RWPE2 (cell line): ENCODE measurements around the gene TMEM138.

Experiments
- ATAC-seq: fragments of 200-7000 bp; cut with Tn5 transposase; 3 replicates; pipeline ENCODE4 v1.9.1; 2021; ENCODE audit warnings: low read depth
- DNase-seq: peaks from one replicate; pipeline ENCODE4 v3.0.0-alpha.2; 2020; ENCODE audit warnings: low spot score
- H3K27ac ChIP-seq: fragments of 450-650 bp; 2 replicates; pipeline ENCODE4 v1.5.1; 2017; ENCODE audit warnings: mild to moderate bottlenecking; ENCODE audit not compliant: poor library complexity, severe bottlenecking
- H3K27me3 ChIP-seq: fragments of 250-450 bp; sonication (Bioruptor Pico); 2 replicates; pipeline ENCODE4 v1.5.1; 2021; ENCODE audit warnings: mild to moderate bottlenecking, moderate library complexity; ENCODE audit not compliant: insufficient read depth, poor library complexity, severe bottlenecking
- H3K36me3 ChIP-seq: fragments of 250-450 bp; sonication (Bioruptor Pico); 2 replicates; pipeline ENCODE4 v1.5.1; 2020; ENCODE audit warnings: low read depth, mild to moderate bottlenecking, moderate library complexity
- H3K4me1 ChIP-seq: fragments of 250-450 bp; sonication (Bioruptor Pico); 2 replicates; pipeline ENCODE4 v1.5.1; 2021; ENCODE audit warnings: mild to moderate bottlenecking, moderate library complexity; ENCODE audit not compliant: insufficient read depth, poor library complexity, severe bottlenecking
- H3K4me3 ChIP-seq: fragments of 250-450 bp; sonication (Bioruptor Pico); 2 replicates; pipeline ENCODE4 v1.5.1; 2021; ENCODE audit warnings: mild to moderate bottlenecking, moderate library complexity; ENCODE audit not compliant: severe bottlenecking
- H3K9me3 ChIP-seq: fragments of 250-450 bp; sonication (Bioruptor Pico); 2 replicates; pipeline ENCODE4 v1.5.1; 2021; ENCODE audit warnings: mild to moderate bottlenecking, moderate library complexity; ENCODE audit not compliant: severe bottlenecking
- TF ChIP-seq, protein P1 (sequence below): fragments of 450-650 bp; IDR thresholded peaks from one replicate; pipeline ENCODE4 v1.5.1; 2017; ENCODE audit warnings: mild to moderate bottlenecking, moderate library complexity; ENCODE audit not compliant: poor library complexity, severe bottlenecking

TMEM138 gene

GRCh38 chr11:61361741-61362541, at the start of gene TMEM138, which contains the start of gene CYB561A3:
Gene TMEM138 (plus strand): TSS chr11:61362374. CDS start chr11:61364391, 2,017 bp downstream.
Gene CYB561A3 (minus strand): TSS chr11:61361882. CDS start chr11:61356713, 5,169 bp downstream.
- peak; percentile 93 for DNase-seq
- H3K27me3 ChIP-seq = no peaks in the 10 kb centered on the region
- TF ChIP-seq, protein P1, sequence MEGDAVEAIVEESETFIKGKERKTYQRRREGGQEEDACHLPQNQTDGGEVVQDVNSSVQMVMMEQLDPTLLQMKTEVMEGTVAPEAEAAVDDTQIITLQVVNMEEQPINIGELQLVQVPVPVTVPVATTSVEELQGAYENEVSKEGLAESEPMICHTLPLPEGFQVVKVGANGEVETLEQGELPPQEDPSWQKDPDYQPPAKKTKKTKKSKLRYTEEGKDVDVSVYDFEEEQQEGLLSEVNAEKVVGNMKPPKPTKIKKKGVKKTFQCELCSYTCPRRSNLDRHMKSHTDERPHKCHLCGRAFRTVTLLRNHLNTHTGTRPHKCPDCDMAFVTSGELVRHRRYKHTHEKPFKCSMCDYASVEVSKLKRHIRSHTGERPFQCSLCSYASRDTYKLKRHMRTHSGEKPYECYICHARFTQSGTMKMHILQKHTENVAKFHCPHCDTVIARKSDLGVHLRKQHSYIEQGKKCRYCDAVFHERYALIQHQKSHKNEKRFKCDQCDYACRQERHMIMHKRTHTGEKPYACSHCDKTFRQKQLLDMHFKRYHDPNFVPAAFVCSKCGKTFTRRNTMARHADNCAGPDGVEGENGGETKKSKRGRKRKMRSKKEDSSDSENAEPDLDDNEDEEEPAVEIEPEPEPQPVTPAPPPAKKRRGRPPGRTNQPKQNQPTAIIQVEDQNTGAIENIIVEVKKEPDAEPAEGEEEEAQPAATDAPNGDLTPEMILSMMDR = no peak
- peak within 1 kb of the TSS; percentile 83 for H3K27ac ChIP-seq
- peak; percentile 93 for ATAC-seq
- H3K4me3 ChIP-seq = peak within 1 kb of the TSS; percentile 44
- peaks cover 4% of the 10 kb centered on the region for H3K4me1 ChIP-seq
- peaks cover 33% of the 10 kb centered on the region for H3K36me3 ChIP-seq
- no peaks in the 10 kb centered on the region for H3K9me3 ChIP-seq

- no peak overlapping the region for H3K27ac ChIP-seq
- no peaks in the 10 kb centered on the region for H3K4me1 ChIP-seq
- peaks cover 94% of the 10 kb centered on the region for H3K36me3 ChIP-seq
- ATAC-seq (peak; percentile 33; the same call in 1 of the 3 replicates), DNase-seq (no peak)
- H3K9me3 ChIP-seq = no peaks in the 10 kb centered on the region
- TF ChIP-seq, protein P1 = no peak
- H3K27me3 ChIP-seq = no peaks in the 10 kb centered on the region
- no peak overlapping the region for H3K4me3 ChIP-seq
These were observed 46.9 kb upstream of the TMEM138 start for GRCh38 chr11:61315260-61315659.

- Histone ChIP-seq H3K36me3 (peaks cover 95% of the 10 kb centered on the region), H3K4me1 (peaks cover 8% of the 10 kb centered on the region), H3K4me3 (no peak overlapping the region), H3K9me3 (no peaks in the 10 kb centered on the region), H3K27ac (no peak overlapping the region), H3K27me3 (no peaks in the 10 kb centered on the region)
- ATAC-seq = peak; percentile 89
- TF ChIP-seq, protein P1 = no peak
- DNase-seq = no peak
These were observed 36.3 kb upstream of the TMEM138 start for GRCh38 chr11:61325649-61326414.

DNA sequence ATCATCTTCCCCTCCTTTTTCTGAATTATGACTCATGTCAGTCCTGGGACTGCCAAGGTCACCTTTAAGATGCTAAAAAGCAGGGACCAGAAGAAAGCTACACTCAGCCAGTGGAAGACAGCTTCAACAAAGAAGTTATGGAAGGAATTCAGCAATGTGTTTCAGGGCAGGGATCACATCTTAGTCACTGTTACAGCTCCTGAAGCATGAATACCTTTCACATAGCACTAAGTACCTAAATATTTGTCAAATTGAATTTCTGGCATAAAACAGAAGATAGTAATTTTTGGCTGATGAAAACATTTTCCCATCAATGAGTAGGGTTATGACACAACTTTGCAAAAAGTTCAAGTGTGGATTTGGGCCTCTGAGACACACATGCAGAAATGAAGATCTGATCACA, 34.5 kb upstream of the TMEM138 start:
- TF ChIP-seq, protein P1 = no peak
- ATAC-seq = no peak
- H3K9me3 ChIP-seq = no peaks in the 10 kb centered on the region
- H3K27me3 ChIP-seq = no peaks in the 10 kb centered on the region
- peaks cover 83% of the 10 kb centered on the region for H3K36me3 ChIP-seq
- H3K27ac ChIP-seq = no peak overlapping the region
- H3K4me1 ChIP-seq = peaks cover 17% of the 10 kb centered on the region
- no peak overlapping the region for H3K4me3 ChIP-seq
- DNase-seq = no peak
